Ascending aorta (tissue), 2 donors: Measurements from ENCODE around the gene YAF2. TPM values are rescaled to one million over a fixed set of nuclear protein-coding genes. Genes with fewer than 3 reads are reported as not detected.
"Not testable (repeated sequence)": the region's sequence is repeated elsewhere in the genome, so short reads cannot be mapped to it uniquely, and the experiment has no call there.

ENCODE experiments used
- DNase-seq, 2 donors: peaks; one replicate each; pipeline ENCODE4 v3.0.0-alpha.2; 2019; ENCODE audit warnings: low spot score in 2 of 2
- H3K27ac ChIP-seq, 2 donors: fragments of 200-600 bp; sonication (generic); one replicate each; pipeline ENCODE4 v1.5.1; 2016 to 2017; ENCODE audit warnings: mild to moderate bottlenecking in 1 of 2
- H3K27me3 ChIP-seq: fragments of 200-600 bp; sonication (generic); one replicate; pipeline ENCODE4 v1.5.1; 2017
- H3K36me3 ChIP-seq, 2 donors: fragments of 200-600 bp; sonication (generic); one replicate each; pipeline ENCODE4 v1.5.1; 2016
- H3K4me1 ChIP-seq, 2 donors: fragments of 200-600 bp; sonication (generic); one replicate each; pipeline ENCODE4 v1.5.1; 2016 to 2017; ENCODE audit warnings: mild to moderate bottlenecking in 1 of 2
- H3K4me3 ChIP-seq, 2 donors: fragments of 200-600 bp; sonication (generic); one replicate each; pipeline ENCODE4 v1.5.1; 2016 to 2017; ENCODE audit warnings: mild to moderate bottlenecking in 1 of 2
- H3K9me3 ChIP-seq, 2 donors: fragments of 200-600 bp; sonication (generic); one replicate each; pipeline ENCODE4 v1.5.1; 2016
- CTCF ChIP-seq, 3 experiments: fragments of 200-600 bp in 2 of 3; fragments of 450-650 bp in 1 of 3; sonication (generic) in 2 of 3; IDR thresholded peaks; one replicate each; pipeline ENCODE4 v1.5.1; 2016 to 2019; ENCODE audit warnings: antibody characterized with exemption in 3 of 3, mild to moderate bottlenecking in 1 of 3, moderate library complexity in 1 of 3
- intact Hi-C: fragments of 100-400 bp; cut with DNase I; formaldehyde crosslinking; loops from one replicate; pipeline ENCODE4 v1.15.1; 2023
- total RNA-seq: library from RNA; depleted of rRNA; stranded (reverse); fragments of >200 nt; gene quantifications from one replicate; pipeline ENCODE4 v1.1.0, GENCODE V29; 2016

The YAF2 gene
- total RNA-seq, 1 donor from 2014 or later: 14.2 TPM

GRCh38 chr12:42199007-42199406 is 39.0 kb downstream of the YAF2 start:
- no peaks in the 10 kb centered on the region for H3K4me1 ChIP-seq
- DNase-seq: no peak
- intact Hi-C loops: no loop called here
- no peak for TF ChIP-seq CTCF (IDR thresholded peaks at IDR 0.05)
- no peak overlapping the region for H3K27ac ChIP-seq
- H3K4me3 ChIP-seq: no peak overlapping the region
- H3K9me3 ChIP-seq: no peaks in the 10 kb centered on the region
- H3K36me3 ChIP-seq: peaks cover 0 to 9% of the 10 kb centered on the region in 2 donors
- H3K27me3 ChIP-seq: no peaks in the 10 kb centered on the region

- no peak for DNase-seq
- Histone ChIP-seq H3K27ac (no peak overlapping the region), H3K9me3 (no peaks in the 10 kb centered on the region), H3K36me3 (peaks cover 0 to 15% of the 10 kb centered on the region in 2 donors), H3K27me3 (no peaks in the 10 kb centered on the region), H3K4me3 (no peak overlapping the region), H3K4me1 (no peaks in the 10 kb centered on the region)
- intact Hi-C loops: no loop called here
- TF ChIP-seq CTCF (IDR thresholded peaks at IDR 0.05): no peak
Measured at GRCh38 chr12:42196723-42197603, 41.1 kb downstream of the YAF2 start.

- DNase-seq: no peak
- Histone ChIP-seq H3K4me3 (no peak overlapping the region), H3K4me1 (no peaks in the 10 kb centered on the region), H3K36me3 (peaks cover 0 to 12% of the 10 kb centered on the region in 2 donors), H3K27me3 (no peaks in the 10 kb centered on the region), H3K9me3 (no peaks in the 10 kb centered on the region), H3K27ac (no peak overlapping the region)
- intact Hi-C loops: no loop called here
- no peak for TF ChIP-seq CTCF (IDR thresholded peaks at IDR 0.05)
Measured at GRCh38 chr12:42192686-42193085, 45.4 kb downstream of the YAF2 start.

GRCh38 chr12:42192258-42192657 is 45.8 kb downstream of the YAF2 start:
- H3K27me3 ChIP-seq: no peaks in the 10 kb centered on the region
- intact Hi-C loops: no loop called here
- H3K9me3 ChIP-seq: no peaks in the 10 kb centered on the region
- DNase-seq: no peak
- H3K27ac ChIP-seq: no peak overlapping the region
- H3K36me3 ChIP-seq: peaks cover 0 to 12% of the 10 kb centered on the region in 2 donors
- no peak overlapping the region for H3K4me3 ChIP-seq
- no peak for TF ChIP-seq CTCF (IDR thresholded peaks at IDR 0.05)
- H3K4me1 ChIP-seq: no peaks in the 10 kb centered on the region

GRCh38 chr12:42190376-42190775 is 47.7 kb downstream of the YAF2 start:
- no peak overlapping the region for H3K27ac ChIP-seq
- no peaks in the 10 kb centered on the region for H3K9me3 ChIP-seq
- DNase-seq: no peak
- TF ChIP-seq CTCF (IDR thresholded peaks at IDR 0.05): no peak
- no peaks in the 10 kb centered on the region for H3K27me3 ChIP-seq
- no peak overlapping the region for H3K4me3 ChIP-seq
- H3K36me3 ChIP-seq: peaks cover 0 to 6% of the 10 kb centered on the region in 2 donors
- intact Hi-C loops: no loop called here
- H3K4me1 ChIP-seq: no peaks in the 10 kb centered on the region

- H3K27ac ChIP-seq, H3K36me3 ChIP-seq, H3K27me3 ChIP-seq, H3K9me3 ChIP-seq, H3K4me3 ChIP-seq, intact Hi-C loops, DNase-seq, H3K4me1 ChIP-seq: not testable (repeated sequence)
Measured at GRCh38 chr12:42188275-42188674, 49.8 kb downstream of the YAF2 start.
